ENCODE measurements around the gene PROC.
A peak's percentile ranks its signal among the peaks of the same experiment; 100 is the strongest.
"Not testable (repeated sequence)": the region's sequence is repeated elsewhere in the genome, so short reads cannot be mapped to it uniquely, and the experiment has no call there.

PROC gene

DNA sequence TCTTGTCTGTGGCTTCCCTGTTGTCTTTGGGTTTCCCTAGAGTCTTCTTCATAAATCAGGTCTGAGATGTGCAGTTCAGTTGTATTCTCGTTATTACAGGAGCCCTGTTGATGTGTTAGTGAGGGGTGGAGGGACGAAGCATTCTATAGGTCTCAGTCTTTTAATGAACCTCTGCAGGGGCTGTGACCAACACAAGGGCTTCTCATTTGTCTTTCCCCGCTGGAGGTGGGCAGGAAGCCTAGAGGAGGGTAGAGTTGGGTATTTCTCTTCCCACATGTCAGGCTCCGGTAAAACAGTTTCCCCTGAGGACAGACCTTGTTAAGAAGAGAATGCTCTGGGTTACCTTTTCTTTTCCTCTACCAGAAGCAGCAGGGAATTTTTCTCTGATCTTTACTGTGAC is 31.2 kb downstream of the PROC start:
- no peaks in the 10 kb centered on the region for H3K4me1 Mint-ChIP-seq (ENCODE audit: low read depth)
- H3K27me3 Mint-ChIP-seq = no peaks in the 10 kb centered on the region
- peaks cover 13% of the 10 kb centered on the region for H3K36me3 Mint-ChIP-seq
- no peak overlapping the region for H3K27ac Mint-ChIP-seq
- H3K9me3 Mint-ChIP-seq (ENCODE audit: low read depth) = peaks cover 6% of the 10 kb centered on the region
- H3K4me3 Mint-ChIP-seq = no peak overlapping the region

- no peak overlapping the region for H3K27ac Mint-ChIP-seq
- no peak overlapping the region for H3K4me3 Mint-ChIP-seq
- no peaks in the 10 kb centered on the region for H3K27me3 Mint-ChIP-seq
- no peaks in the 10 kb centered on the region for H3K4me1 Mint-ChIP-seq (ENCODE audit: low read depth)
- H3K36me3 Mint-ChIP-seq = peaks cover 14% of the 10 kb centered on the region
- peaks cover 3% of the 10 kb centered on the region for H3K9me3 Mint-ChIP-seq (ENCODE audit: low read depth)
Observed at GRCh38 chr2:127449898-127450297, 31.7 kb downstream of the PROC start.

GRCh38 chr2:127451981-127452380 is 33.8 kb downstream of the PROC start:
- H3K27ac Mint-ChIP-seq = no peak overlapping the region
- H3K27me3 Mint-ChIP-seq = no peaks in the 10 kb centered on the region
- H3K4me3 Mint-ChIP-seq = no peak overlapping the region
- peaks cover 25% of the 10 kb centered on the region for H3K36me3 Mint-ChIP-seq
- no peaks in the 10 kb centered on the region for H3K9me3 Mint-ChIP-seq (ENCODE audit: low read depth)
- H3K4me1 Mint-ChIP-seq (ENCODE audit: low read depth) = no peaks in the 10 kb centered on the region

DNA sequence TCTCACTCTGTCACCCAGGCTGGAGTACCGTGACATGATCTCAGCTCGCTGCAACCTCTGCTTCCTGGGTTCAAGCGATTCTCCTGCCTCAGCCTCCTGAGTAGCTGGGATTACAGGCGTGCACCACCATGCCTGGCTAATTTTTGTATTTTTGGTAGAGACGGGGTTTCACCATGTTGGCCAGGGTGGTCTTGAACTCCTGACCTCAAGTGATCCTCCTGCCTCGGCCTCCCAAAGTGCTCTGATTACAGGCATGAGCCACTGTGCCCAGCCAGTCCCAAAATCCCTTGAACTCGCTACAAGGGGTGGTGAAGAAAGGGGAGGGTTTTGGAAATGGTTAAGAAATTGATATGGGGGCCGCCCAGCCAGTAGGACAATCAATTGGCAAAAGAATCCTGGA is 34.2 kb downstream of the PROC start:
- H3K27ac Mint-ChIP-seq; H3K4me3 Mint-ChIP-seq; H3K9me3 Mint-ChIP-seq (ENCODE audit: low read depth); H3K27me3 Mint-ChIP-seq; H3K4me1 Mint-ChIP-seq (ENCODE audit: low read depth): not testable (repeated sequence)
- H3K36me3 Mint-ChIP-seq = peaks cover 25% of the 10 kb centered on the region

GRCh38 chr2:127453013-127453391 is 34.8 kb downstream of the PROC start:
- H3K4me3 Mint-ChIP-seq = no peak overlapping the region
- H3K4me1 Mint-ChIP-seq (ENCODE audit: low read depth) = no peaks in the 10 kb centered on the region
- H3K27me3 Mint-ChIP-seq = no peaks in the 10 kb centered on the region
- no peaks in the 10 kb centered on the region for H3K9me3 Mint-ChIP-seq (ENCODE audit: low read depth)
- no peak overlapping the region for H3K27ac Mint-ChIP-seq
- H3K36me3 Mint-ChIP-seq = peaks cover 25% of the 10 kb centered on the region

DNA sequence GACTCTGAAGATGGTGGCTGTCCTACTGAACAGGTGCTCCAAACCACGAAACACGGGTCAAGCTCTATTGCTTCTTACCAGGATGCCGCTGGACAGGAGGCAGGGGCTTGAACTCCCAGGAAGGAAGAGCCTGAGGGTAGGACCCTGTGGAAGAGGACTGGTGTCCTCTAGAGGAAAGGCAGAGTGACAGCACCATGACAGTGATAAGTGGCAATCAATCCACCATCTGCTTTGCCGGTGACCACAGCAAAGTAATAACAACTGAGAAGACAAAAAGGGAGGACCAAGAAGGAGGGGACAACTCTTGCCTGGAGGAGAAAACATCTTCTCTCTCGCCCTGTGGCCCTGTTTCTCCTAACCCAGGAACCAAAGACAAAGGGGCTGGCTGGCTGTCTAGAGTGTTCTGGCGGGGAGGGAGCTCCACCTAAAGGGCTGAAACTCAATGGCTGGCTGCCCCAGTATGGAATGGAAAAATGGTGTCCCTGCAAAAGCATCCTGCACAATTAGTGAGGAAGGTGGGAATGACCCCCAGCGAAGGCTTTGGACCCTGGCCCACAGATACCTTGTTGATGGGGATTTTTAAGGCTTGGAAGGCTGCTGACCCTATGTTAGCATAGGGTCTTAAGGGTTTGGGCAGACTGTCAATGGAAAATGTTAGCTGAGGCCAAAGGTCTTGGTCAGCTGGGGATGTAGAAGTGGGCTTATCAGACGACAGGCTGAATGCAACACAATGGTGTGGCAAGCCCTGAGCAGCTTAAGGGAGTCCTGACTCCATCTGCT is 35.4 kb downstream of the PROC start:
- Mint-ChIP-seq H3K4me1 (ENCODE audit: low read depth) (no peaks in the 10 kb centered on the region), H3K9me3 (ENCODE audit: low read depth) (no peaks in the 10 kb centered on the region), H3K36me3 (peaks cover 25% of the 10 kb centered on the region), H3K27me3 (no peaks in the 10 kb centered on the region), H3K4me3 (no peak overlapping the region), H3K27ac (no peak overlapping the region)

DNA sequence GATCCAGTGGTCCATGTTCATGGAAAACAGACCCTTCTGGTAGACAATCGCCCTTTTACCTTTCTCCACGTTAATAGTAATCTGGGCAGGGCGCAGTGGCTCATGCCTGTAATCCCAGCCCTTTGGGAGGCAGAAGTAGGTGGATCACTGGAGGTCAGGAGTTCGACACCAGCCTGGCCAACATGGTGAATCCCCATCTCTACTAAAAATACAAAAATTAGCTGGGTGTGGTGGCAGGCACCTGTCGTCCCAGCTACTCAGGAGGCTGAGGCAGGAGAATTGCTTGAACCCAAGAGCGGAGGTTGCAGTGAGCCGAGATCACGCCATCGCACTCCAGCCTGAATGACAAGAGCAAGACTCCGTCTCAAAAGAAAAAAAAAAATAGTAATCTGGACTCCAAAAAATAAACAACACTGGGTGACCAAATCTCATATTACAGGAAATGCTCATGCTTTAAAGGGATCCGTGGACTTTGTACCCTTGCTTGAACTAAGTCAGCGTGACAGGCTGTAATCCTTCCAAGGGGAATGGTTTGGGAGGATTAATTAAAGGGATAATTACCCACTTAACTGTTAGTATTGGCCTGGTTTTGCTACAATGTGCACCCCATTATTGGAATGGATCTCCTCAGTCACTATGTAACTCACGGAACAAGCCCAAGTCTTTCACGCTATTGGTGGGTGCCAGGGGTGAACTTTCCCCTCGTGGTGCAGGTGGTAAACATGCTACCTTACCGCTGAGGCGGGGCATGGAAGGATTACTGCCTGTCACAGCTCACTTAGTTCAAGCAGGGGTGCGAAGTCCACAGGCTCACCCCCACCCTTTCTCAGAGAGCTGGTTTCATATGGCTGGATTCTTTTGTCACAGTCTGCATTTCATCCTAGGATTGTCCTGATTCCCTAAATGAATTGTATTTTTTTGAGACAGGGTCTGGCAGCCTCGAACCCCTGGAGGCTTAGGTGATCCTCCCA is 36.7 kb downstream of the PROC start:
- Mint-ChIP-seq H3K27me3 (no peaks in the 10 kb centered on the region), H3K4me3 (no peak overlapping the region), H3K9me3 (ENCODE audit: low read depth) (no peaks in the 10 kb centered on the region), H3K36me3 (peaks cover 20% of the 10 kb centered on the region), H3K27ac (no peak overlapping the region), H3K4me1 (ENCODE audit: low read depth) (no peaks in the 10 kb centered on the region)

DNA sequence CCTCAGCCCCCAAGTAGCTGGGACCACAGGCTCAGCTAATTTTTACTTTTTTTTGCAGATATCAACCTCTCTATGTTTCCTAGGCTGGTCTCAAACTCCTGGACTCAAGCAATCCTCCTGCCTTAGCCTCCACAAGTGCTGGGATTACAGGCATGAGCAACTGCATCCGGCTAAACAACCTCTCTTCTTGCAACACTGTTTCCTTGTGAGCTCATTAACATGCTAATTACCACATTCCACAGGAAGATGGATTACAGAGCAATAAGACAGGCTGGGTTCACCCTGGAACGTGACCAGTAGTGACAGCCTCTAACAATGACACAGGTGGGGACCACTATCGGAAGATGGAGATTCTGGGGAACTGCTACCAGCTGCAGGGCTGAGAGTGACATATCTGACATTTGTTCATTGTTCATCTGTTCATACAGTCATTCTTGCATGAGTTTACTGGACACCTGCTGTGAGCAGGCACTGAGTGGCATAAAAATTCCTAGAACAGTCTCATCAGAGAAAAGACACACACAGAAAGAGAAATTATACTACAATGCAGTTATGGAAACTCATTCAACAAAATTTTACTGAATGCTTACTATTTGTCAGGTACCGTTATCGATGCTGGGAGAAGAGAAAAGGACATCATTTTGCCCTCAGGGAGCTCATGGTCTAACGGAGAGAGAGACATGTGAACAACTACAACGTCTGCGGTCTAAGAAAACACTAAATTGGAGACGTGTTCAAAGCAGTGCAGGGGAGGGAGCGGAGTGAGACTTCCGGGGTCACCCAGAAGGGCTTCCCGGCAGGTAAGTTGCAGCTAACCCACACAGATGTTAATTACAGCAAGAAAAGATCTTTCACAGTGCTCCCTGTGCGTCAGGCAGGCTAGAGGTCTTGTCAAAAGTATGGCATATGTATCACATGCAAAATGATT is 37.6 kb downstream of the PROC start:
- Mint-ChIP-seq H3K9me3 (ENCODE audit: low read depth) (no peaks in the 10 kb centered on the region), H3K27me3 (no peaks in the 10 kb centered on the region), H3K27ac (no peak overlapping the region), H3K36me3 (peaks cover 16% of the 10 kb centered on the region), H3K4me3 (peak overlapping the region; percentile 32), H3K4me1 (ENCODE audit: low read depth) (no peaks in the 10 kb centered on the region)

DNA sequence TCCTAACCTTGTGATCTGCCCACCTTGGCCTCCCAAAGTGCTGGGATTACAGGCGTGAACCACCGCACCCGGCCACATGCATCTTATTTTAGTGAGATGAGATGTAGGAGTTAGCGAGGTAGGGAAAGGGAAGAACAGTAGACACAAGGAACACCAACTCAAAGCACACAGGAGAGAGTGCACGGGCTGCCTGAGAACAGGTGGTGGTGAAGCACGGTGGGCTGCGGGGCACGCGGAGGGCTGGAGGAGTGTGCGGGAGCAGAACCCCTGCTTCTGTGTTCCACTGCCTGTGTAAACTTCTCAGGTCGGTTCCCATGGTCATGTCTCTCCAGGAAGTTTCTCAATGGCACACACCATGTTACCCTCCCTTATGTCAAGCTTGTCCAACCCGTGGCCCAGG is 38.7 kb downstream of the PROC start:
- H3K27ac Mint-ChIP-seq = no peak overlapping the region
- H3K9me3 Mint-ChIP-seq (ENCODE audit: low read depth) = no peaks in the 10 kb centered on the region
- H3K4me3 Mint-ChIP-seq = no peak overlapping the region
- peaks cover 21% of the 10 kb centered on the region for H3K36me3 Mint-ChIP-seq
- no peaks in the 10 kb centered on the region for H3K4me1 Mint-ChIP-seq (ENCODE audit: low read depth)
- H3K27me3 Mint-ChIP-seq = no peaks in the 10 kb centered on the region

GRCh38 chr2:127462461-127462860 is 44.2 kb downstream of the PROC start:
- no peak overlapping the region for H3K27ac Mint-ChIP-seq
- no peaks in the 10 kb centered on the region for H3K27me3 Mint-ChIP-seq
- no peak overlapping the region for H3K4me3 Mint-ChIP-seq
- peaks cover 18% of the 10 kb centered on the region for H3K4me1 Mint-ChIP-seq (ENCODE audit: low read depth)
- peaks cover 18% of the 10 kb centered on the region for H3K36me3 Mint-ChIP-seq
- no peaks in the 10 kb centered on the region for H3K9me3 Mint-ChIP-seq (ENCODE audit: low read depth)

DNA sequence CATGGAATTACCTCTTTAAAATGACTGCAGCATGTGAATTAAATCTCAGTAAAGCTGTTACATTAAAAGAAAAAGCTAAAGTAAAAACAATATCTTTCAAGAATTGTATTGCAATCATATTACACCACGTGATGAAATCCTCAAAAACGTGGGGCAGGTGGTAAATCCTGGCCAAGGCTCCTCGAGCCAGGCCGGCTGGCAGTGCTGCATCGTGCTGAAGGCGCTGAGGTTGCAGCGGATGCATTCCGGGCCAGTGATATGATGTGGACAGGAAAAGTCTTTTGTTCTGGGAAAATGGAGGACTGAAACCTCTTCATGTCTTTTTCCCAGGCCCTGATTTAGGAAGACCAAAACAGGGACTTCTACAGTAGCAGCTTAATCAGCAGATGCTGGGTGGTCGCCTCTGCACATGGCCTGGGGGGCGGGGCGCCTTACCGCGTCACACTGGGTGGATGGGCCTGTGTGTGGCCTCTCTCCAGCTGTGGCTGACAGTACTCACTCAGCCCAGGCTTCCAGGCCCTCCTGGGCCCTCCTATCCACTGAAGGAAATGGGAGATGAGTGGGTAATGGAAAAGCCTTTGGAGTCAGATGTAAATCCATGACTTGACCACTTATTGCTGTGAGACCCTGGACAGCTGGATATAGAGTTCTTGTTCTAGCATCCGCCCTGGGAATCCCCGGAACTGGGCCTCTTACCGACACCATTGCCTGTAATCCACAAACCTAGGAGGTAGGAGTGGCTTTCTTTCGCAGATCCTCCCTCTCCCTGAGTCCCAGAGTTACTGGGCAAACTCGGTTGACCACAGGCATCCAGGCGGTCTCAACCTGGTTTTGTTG is 45.1 kb downstream of the PROC start:
- Mint-ChIP-seq H3K27me3 (no peaks in the 10 kb centered on the region), H3K27ac (no peak overlapping the region), H3K36me3 (peaks cover 22% of the 10 kb centered on the region), H3K9me3 (ENCODE audit: low read depth) (no peaks in the 10 kb centered on the region), H3K4me1 (ENCODE audit: low read depth) (peaks cover 18% of the 10 kb centered on the region), H3K4me3 (no peak overlapping the region)

DNA sequence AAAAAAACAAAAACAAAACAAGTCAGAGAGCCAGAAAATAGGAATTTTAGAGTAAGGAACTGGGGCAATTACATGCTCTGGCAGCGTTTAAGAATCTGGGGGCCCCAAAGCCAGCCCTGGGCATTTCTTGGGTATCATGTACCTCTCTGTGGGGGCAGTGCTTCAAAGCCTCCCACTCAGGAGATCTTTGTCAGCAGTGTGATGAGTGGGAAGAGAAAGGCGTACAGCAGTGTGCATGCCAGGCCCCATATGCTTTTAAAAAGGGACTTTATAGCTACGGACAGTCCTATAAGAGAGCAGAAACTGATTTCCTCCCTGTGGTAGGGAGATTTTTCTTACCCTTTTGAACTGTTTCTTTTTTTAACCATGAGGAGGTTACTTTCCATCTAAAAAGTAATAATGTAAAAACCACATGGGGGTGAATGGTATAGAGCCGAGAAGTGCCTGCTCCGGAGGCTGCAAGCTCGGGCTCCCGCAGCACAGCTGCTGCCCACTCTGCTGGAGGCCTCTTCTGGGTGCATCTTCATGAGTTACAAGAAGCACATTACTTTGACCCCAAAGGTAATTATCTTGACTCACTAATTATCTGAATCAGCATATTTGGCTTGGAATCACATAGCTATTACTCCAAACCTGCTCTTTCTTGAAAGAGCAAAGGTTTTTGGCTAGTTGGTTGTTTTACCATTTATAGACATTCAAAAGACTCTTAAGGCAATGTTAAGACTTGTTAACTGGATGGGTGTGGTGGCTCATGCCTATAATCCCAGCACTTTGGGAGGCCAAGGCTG is 46.4 kb downstream of the PROC start:
- Mint-ChIP-seq H3K27me3 (no peaks in the 10 kb centered on the region), H3K9me3 (ENCODE audit: low read depth) (no peaks in the 10 kb centered on the region), H3K4me3 (no peak overlapping the region), H3K27ac (no peak overlapping the region), H3K36me3 (peaks cover 28% of the 10 kb centered on the region), H3K4me1 (ENCODE audit: low read depth) (peaks cover 18% of the 10 kb centered on the region)

- Mint-ChIP-seq H3K4me1 (ENCODE audit: low read depth) (peaks cover 18% of the 10 kb centered on the region), H3K4me3 (no peak overlapping the region)
Observed at GRCh38 chr2:127465258-127465657, 47.0 kb downstream of the PROC start.

More at GRCh38 chr2:127465258-127465657, 47.0 kb downstream of the PROC start:
- Mint-ChIP-seq H3K36me3 (peaks cover 28% of the 10 kb centered on the region), H3K27ac (no peak overlapping the region), H3K27me3 (no peaks in the 10 kb centered on the region), H3K9me3 (ENCODE audit: low read depth) (no peaks in the 10 kb centered on the region)

Measured in activated naive CD8-positive, alpha-beta T cell (primary cell).